Cerebellar nuclear complex (tissue), 1 donor: ENCODE data around the gene PRKD1.

Experiments
- DNase-seq, 2 experiments: peaks; one replicate each; lab custom pipeline; 2025; lab: John Stamatoyannopoulos, UW

PRKD1 gene

GRCh38 chr14:29674566-29675285 is 252.9 kb downstream of the PRKD1 start:
- no peak for DNase-seq

- no peak for DNase-seq
These were observed 254.8 kb downstream of the PRKD1 start for GRCh38 chr14:29672831-29673230.

- no peak for DNase-seq
These were observed 256.6 kb downstream of the PRKD1 start for GRCh38 chr14:29671034-29671433.

GRCh38 chr14:29668201-29668600 is 259.4 kb downstream of the PRKD1 start:
- DNase-seq: no peak

GRCh38 chr14:29664515-29664914 is 263.1 kb downstream of the PRKD1 start:
- no peak for DNase-seq

- no peak for DNase-seq
These were observed 264.3 kb downstream of the PRKD1 start for GRCh38 chr14:29663281-29663801.

- DNase-seq: no peak
These were observed 272.6 kb downstream of the PRKD1 start for GRCh38 chr14:29654901-29655550.

- no peak for DNase-seq
These were observed 274.3 kb downstream of the PRKD1 start for GRCh38 chr14:29653303-29653702.

- no peak for DNase-seq
These were observed 275.1 kb downstream of the PRKD1 start for GRCh38 chr14:29652571-29652970.

- no peak for DNase-seq
These were observed 276.9 kb downstream of the PRKD1 start for GRCh38 chr14:29650554-29651269.

GRCh38 chr14:29649170-29649569 is 278.5 kb downstream of the PRKD1 start:
- DNase-seq: no peak

GRCh38 chr14:29648045-29648444 is 279.6 kb downstream of the PRKD1 start:
- DNase-seq: no peak

GRCh38 chr14:29645117-29645516 is 282.5 kb downstream of the PRKD1 start:
- DNase-seq: no peak

- DNase-seq: no peak
These were observed 284.0 kb downstream of the PRKD1 start for GRCh38 chr14:29643433-29644211.

- no peak for DNase-seq
These were observed 290.2 kb downstream of the PRKD1 start for GRCh38 chr14:29637411-29637810.

- DNase-seq: no peak
These were observed 290.8 kb downstream of the PRKD1 start for GRCh38 chr14:29636870-29637269.

GRCh38 chr14:29630566-29631160 is 297.0 kb downstream of the PRKD1 start:
- no peak for DNase-seq

- no peak for DNase-seq
These were observed 297.8 kb downstream of the PRKD1 start for GRCh38 chr14:29629839-29630238.

- DNase-seq: no peak
These were observed 300.5 kb downstream of the PRKD1 start for GRCh38 chr14:29627137-29627536.

- DNase-seq: no peak
These were observed 309.2 kb downstream of the PRKD1 start for GRCh38 chr14:29618323-29619067.

- no peak for DNase-seq
These were observed 310.7 kb downstream of the PRKD1 start for GRCh38 chr14:29616922-29617321.
